CD14-positive monocyte (primary cell): ENCODE results near the gene SMC4. TPM values are rescaled to one million over a fixed set of nuclear protein-coding genes. Genes with fewer than 3 reads are reported as not detected.

Experiments used
- DNase-seq, 3 donors: peaks; one replicate each; pipeline ENCODE4 v3.0.0-alpha.2; 2011 to 2022
- H2AFZ ChIP-seq: 2 replicates; pipeline ENCODE4 v1.6.0; 2012; ENCODE audit warnings: mild to moderate bottlenecking, low read depth, low read length, inconsistent platforms; ENCODE audit not compliant: insufficient read depth, poor library complexity, severe bottlenecking
- H3K27ac ChIP-seq, 2 donors: 1 replicate in 1 of 2; 2 replicates in 1 of 2; pipeline ENCODE4 v1.5.1; 2012 to 2013; ENCODE audit warnings: low read length in 2 of 2, control low read depth in 1 of 2, inconsistent platforms in 1 of 2, low read depth in 1 of 2, mild to moderate bottlenecking in 1 of 2
- H3K27me3 ChIP-seq, 2 donors: one replicate each; pipeline versions ENCODE4 v1.6.0 to v1.6.1; 2011 to 2013; ENCODE audit warnings: low read length in 2 of 2; ENCODE audit not compliant: control insufficient read depth in 2 of 2, insufficient read depth in 2 of 2
- H3K36me3 ChIP-seq, 2 donors: replicated peaks in 1 of 2; 1 replicate in 1 of 2; 2 replicates in 1 of 2; pipeline versions ENCODE4 v1.5.1 to v1.6.1; 2012 to 2013; ENCODE audit warnings: low read length in 2 of 2, control low read depth in 1 of 2, inconsistent platforms in 1 of 2, mild to moderate bottlenecking in 1 of 2; ENCODE audit not compliant: insufficient read depth in 2 of 2, control insufficient read depth in 1 of 2
- H3K4me1 ChIP-seq, 2 donors: 1 replicate in 1 of 2; 2 replicates in 1 of 2; pipeline versions ENCODE4 v1.5.1 to v1.6.1; 2012 to 2013; ENCODE audit warnings: low read length in 2 of 2, control low read depth in 1 of 2, inconsistent platforms in 1 of 2, mild to moderate bottlenecking in 1 of 2, moderate library complexity in 1 of 2; ENCODE audit not compliant: insufficient read depth in 2 of 2, control insufficient read depth in 1 of 2
- H3K4me2 ChIP-seq: replicated peaks from 2 replicates; pipeline ENCODE3; 2012; ENCODE audit warnings: low read length, moderate library complexity, mild to moderate bottlenecking; ENCODE audit not compliant: poor library complexity, severe bottlenecking; ENCODE audit errors: extremely low read depth
- H3K4me3 ChIP-seq, 3 experiments: fragments of 200-600 bp in 1 of 3; sonication (generic) in 1 of 3; replicated peaks in 1 of 3; 1 replicate in 2 of 3; 2 replicates in 1 of 3; pipeline ENCODE4 v1.5.1; 2011 to 2013; ENCODE audit warnings: low read length in 3 of 3, mild to moderate bottlenecking in 3 of 3, control low read depth in 2 of 3, low read depth in 2 of 3, inconsistent platforms in 1 of 3, moderate library complexity in 1 of 3
- H3K79me2 ChIP-seq: 2 replicates; pipeline ENCODE4 v1.6.0; 2012; ENCODE audit warnings: mild to moderate bottlenecking, control low read depth, inconsistent platforms, low read length, moderate library complexity; ENCODE audit not compliant: insufficient read depth
- H3K9ac ChIP-seq: 2 replicates; pipeline ENCODE4 v1.6.0; 2017; ENCODE audit warnings: low read length, mild to moderate bottlenecking; ENCODE audit not compliant: insufficient read depth, poor library complexity, severe bottlenecking
- H3K9me3 ChIP-seq, 2 donors: replicated peaks in 1 of 2; 1 replicate in 1 of 2; 2 replicates in 1 of 2; pipeline versions ENCODE4 v1.5.1 to v1.6.1; 2012 to 2013; ENCODE audit warnings: low read length in 2 of 2, control low read depth in 1 of 2; ENCODE audit not compliant: control insufficient read depth in 1 of 2, insufficient read depth in 1 of 2
- H4K20me1 ChIP-seq: 2 replicates; pipeline ENCODE4 v1.6.0; 2012; ENCODE audit warnings: mild to moderate bottlenecking, low read length, control low read depth, moderate library complexity; ENCODE audit not compliant: insufficient read depth
- H3K27ac Mint-ChIP-seq, 7 donors: one replicate each; pipeline ENCODE4 v1.8.0; 2020; ENCODE audit warnings: mild to moderate bottlenecking in 7 of 7, mixed read lengths in 7 of 7, moderate library complexity in 6 of 7, inconsistent platforms in 2 of 7
- H3K27me3 Mint-ChIP-seq, 3 donors: one replicate each; pipeline ENCODE4 v1.8.0; 2021 to 2022; ENCODE audit warnings: low read depth in 3 of 3, mild to moderate bottlenecking in 3 of 3, mixed read lengths in 3 of 3, moderate library complexity in 3 of 3, inconsistent platforms in 1 of 3
- H3K36me3 Mint-ChIP-seq, 2 donors: one replicate each; pipeline ENCODE4 v1.8.0; 2020; ENCODE audit warnings: mixed read lengths in 2 of 2, inconsistent platforms in 1 of 2, mild to moderate bottlenecking in 1 of 2
- H3K4me1 Mint-ChIP-seq: one replicate; pipeline ENCODE4 v1.8.0; 2020; ENCODE audit warnings: mild to moderate bottlenecking, mixed read lengths
- H3K4me3 Mint-ChIP-seq, 2 donors: one replicate each; pipeline ENCODE4 v1.8.0; 2020; ENCODE audit warnings: mild to moderate bottlenecking in 2 of 2, mixed read lengths in 2 of 2, moderate library complexity in 1 of 2
- H3K9me3 Mint-ChIP-seq, 7 donors: one replicate each; pipeline ENCODE4 v1.8.0; 2020 to 2022; ENCODE audit warnings: mixed read lengths in 7 of 7, mild to moderate bottlenecking in 6 of 7, moderate library complexity in 6 of 7, inconsistent platforms in 2 of 7
- CTCF ChIP-seq: fragments of 200-600 bp; IDR thresholded peaks from one replicate; pipeline ENCODE4 v1.8.0; 2022; ENCODE audit warnings: antibody characterized with exemption, mild to moderate bottlenecking
- WGBS: methylation state at CpG from one replicate; pipeline ENCODE4 v1.1.5; 2013; ENCODE audit warnings: missing lambda C conversion rate; ENCODE audit not compliant: insufficient coverage; 5-methylcytosine and 5-hydroxymethylcytosine counted together
- intact Hi-C, 2 donors: fragments of 100-400 bp; cut with micrococcal nuclease; formaldehyde crosslinking; loops; one replicate each; pipeline versions ENCODE4 v1.15.0 to v1.15.1; 2023
- polyA plus RNA-seq, 3 donors: library from polyadenylated mRNA; depleted of rRNA in 1 of 3; unstranded in 2 of 3; stranded (reverse) in 1 of 3; fragments of 300-500 nt in 2 of 3; fragments of >200 nt in 1 of 3; fragmentation: Illumina TruSeq in 2 of 3; gene quantifications; 1 replicate in 2 of 3; 2 replicates in 1 of 3; pipeline ENCODE4 v1.2.3, GENCODE V29; 2012 to 2021

Gene SMC4
- polyA plus RNA-seq, 3 donors: 6.8 to 17.2 (median 14.1) TPM

DNA sequence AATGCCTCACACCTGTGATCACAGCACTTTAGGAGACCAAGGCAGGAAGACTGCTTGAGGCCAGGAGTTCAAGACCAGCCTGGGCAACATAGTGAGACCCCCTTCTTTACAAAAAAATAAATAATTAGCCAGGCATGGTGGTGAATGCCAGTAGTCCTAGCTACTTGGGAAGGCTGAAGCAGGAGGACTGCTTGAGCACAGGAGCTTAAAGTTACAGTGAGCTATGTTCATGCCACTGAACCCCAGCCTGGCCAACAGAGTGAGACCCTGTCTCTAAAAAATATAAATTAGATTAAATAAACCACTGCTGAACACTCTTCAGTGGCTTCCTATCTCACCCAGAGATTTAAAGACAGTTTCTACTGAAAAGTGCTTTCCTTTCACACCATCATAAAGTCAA, 6.7 kb upstream of the SMC4 start:
- Histone ChIP-seq H3K27ac (no peak overlapping the region), H3K4me3 (no peak overlapping the region), H3K9ac (no peak overlapping the region), H3K4me1 (no peaks in the 10 kb centered on the region), H2AFZ (no peak overlapping the region), H4K20me1 (no peaks in the 10 kb centered on the region), H3K79me2 (peaks cover 13% of the 10 kb centered on the region), H3K4me2 (no peak overlapping the region), H3K27me3 (no peaks in the 10 kb centered on the region), H3K9me3 (no peaks in the 10 kb centered on the region), H3K36me3 (no peaks in the 10 kb centered on the region)
- Mint-ChIP-seq H3K9me3 (no peaks in the 10 kb centered on the region), H3K4me3 (no peak overlapping the region), H3K27ac (no peak overlapping the region), H3K36me3 (no peaks in the 10 kb centered on the region), H3K27me3 (no peaks in the 10 kb centered on the region), H3K4me1 (peaks cover 3% of the 10 kb centered on the region)
- intact Hi-C loops: no loop called here
- no peak for TF ChIP-seq CTCF
- DNase-seq: no peak

GRCh38 chr3:160393346-160394008, 6.0 kb upstream of the SMC4 start:
- H3K36me3 ChIP-seq: no peaks in the 10 kb centered on the region
- H3K4me2 ChIP-seq: no peak overlapping the region
- H3K79me2 ChIP-seq: peaks cover 20% of the 10 kb centered on the region
- intact Hi-C loops: no loop called here
- no peaks in the 10 kb centered on the region for H3K27me3 ChIP-seq
- H3K9me3 ChIP-seq: no peaks in the 10 kb centered on the region
- no peak for DNase-seq
- H3K9ac ChIP-seq: no peak overlapping the region
- H4K20me1 ChIP-seq: no peaks in the 10 kb centered on the region
- Mint-ChIP-seq H3K27ac (no peak overlapping the region), H3K9me3 (no peaks in the 10 kb centered on the region), H3K4me1 (peaks cover 8% of the 10 kb centered on the region), H3K4me3 (no peak overlapping the region), H3K36me3 (no peaks in the 10 kb centered on the region), H3K27me3 (no peaks in the 10 kb centered on the region)
- WGBS: 100% methylated on average over 1 of the region's 2 CpGs
- peaks cover 2 to 4% of the 10 kb centered on the region in 2 donors for H3K4me1 ChIP-seq
- no peak overlapping the region for H3K4me3 ChIP-seq
- H2AFZ ChIP-seq: no peak overlapping the region
- no peak for TF ChIP-seq CTCF
- no peak overlapping the region for H3K27ac ChIP-seq
